NCI-H2227 treated with DMSO at 0.1 percent for 48 hours (cell line): Measurements from ENCODE around the gene GMCL1.
"Not testable (repeated sequence)": the region's sequence is repeated elsewhere in the genome, so short reads cannot be mapped to it uniquely, and the experiment has no call there.

ENCODE experiments used
- DNase-seq: peaks from one replicate; lab custom pipeline; 2025; lab: John Stamatoyannopoulos, UW

Gene GMCL1

DNA sequence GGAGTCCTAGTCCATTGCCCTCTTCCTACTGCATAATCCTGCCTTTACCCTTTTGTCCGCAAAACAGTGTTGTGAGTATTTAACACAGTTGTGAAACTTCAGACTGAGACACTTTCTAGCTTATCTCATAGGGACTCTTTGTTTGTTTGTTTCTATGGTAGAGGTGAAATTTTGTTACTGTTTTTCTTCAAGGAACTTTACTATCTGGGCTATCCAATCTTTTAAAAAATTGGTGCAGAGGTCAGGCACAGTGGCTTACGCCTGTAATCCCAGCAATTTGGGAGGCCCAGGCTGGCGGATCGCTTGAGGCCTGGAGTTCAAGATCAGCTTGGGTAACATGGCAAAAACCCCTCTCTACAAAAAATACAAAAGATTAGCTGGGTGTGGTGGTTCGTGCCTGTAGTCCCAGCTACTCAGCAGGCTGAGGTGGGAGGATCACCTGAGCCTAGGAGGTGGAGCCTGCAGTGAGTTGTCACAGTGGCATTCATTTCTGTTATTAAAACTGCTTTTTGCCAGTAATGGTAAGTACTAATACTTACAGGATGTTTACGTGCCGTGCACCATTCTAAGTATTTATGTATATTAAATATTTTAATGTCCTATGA is 18.8 kb downstream of the GMCL1 start:
- DNase-seq: no peak

DNA sequence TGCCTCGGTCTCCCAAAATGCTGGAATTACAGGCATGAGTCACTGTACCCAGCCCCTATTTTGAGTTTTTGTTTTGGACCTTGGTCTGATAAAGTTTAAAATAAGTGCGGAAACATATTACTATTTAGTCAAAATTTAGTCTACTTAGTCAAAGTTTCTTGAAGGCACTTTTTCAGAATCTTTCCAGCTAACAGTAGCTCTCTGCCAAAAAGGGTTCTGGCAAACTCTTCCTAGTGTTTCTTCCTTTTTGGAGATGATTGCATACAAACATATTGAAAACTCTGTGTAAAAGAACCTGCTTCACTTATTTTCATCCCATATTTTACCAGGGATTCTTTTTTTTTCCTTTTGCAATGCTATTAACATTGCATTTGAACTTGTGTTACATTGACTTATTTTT is 28.8 kb downstream of the GMCL1 start:
- DNase-seq: no peak

DNA sequence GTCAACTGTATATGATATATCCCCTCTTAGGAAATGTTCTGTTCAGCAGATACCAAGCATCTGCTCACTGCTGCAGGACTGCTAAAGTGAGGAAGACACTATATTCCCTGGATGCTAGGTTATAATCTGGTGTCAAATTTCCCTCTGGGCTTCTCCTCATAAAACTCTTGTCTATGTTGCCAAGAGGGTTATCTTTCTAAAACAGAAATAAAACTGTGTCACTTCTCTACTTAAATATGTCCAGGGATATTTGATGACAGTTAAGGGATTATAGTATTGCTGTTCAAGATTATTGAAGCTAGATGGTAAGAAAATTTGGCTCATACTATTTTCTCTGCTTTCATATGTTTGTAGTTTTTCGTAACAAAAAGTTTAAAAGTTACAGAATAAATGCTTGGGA is 33.8 kb downstream of the GMCL1 start:
- DNase-seq: no peak

DNA sequence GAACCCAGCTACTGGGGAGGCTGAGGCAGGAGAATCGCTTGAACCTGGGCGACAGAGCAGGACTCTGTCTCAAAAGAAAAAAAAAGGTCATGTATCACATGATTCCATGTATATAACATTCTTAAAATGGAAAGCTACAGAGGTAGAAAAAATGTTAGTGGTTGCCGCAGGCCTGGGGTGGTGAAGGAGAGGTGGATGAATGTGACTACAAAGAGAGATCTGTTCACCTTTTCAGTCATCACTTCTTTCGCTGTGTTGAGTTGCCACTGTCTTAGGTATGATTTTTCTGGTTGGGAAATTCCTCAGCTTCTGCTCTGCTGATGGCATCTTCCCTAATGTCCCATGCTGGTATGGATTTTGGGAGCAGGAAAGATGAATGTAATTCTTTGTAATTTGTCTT is 59.0 kb downstream of the GMCL1 start:
- DNase-seq: no peak

DNA sequence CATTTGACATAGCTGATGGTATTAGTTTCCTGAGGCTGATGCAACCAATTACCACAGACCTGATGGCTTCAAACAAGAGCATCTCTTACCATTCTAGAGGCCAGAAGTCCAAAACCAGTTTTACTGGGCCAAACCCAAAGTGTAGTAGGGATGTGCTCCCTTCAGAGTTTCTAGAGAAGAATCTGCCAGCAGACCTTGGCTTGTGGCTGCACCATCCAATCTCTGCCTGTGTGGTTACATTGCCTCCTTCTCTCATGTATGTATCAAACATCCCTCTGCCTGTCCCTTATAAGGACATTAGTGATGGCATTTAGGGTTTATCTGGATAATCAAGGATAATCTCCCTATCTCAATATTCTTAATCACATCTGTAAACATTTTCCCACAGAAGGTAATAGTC is 59.8 kb downstream of the GMCL1 start:
- no peak for DNase-seq

DNA sequence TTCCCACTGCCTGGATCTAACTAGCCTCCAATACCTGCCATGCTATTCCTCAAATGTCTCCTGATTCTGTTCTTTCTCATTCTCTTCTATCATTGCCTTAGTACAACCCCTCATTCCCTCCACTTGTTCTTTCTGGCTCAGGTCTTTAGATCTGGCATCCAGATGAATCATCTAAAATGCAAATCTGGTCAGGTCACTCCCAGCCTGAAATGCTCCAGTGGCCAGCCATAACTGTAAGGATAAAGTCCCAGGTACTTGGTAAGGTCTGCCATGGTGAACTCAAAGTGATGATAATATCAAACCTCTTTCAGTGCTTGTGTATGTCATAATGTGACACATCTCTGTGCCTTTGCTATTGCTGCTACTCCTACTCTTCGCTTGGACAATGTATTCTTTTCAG is 61.4 kb downstream of the GMCL1 start:
- no peak for DNase-seq

DNA sequence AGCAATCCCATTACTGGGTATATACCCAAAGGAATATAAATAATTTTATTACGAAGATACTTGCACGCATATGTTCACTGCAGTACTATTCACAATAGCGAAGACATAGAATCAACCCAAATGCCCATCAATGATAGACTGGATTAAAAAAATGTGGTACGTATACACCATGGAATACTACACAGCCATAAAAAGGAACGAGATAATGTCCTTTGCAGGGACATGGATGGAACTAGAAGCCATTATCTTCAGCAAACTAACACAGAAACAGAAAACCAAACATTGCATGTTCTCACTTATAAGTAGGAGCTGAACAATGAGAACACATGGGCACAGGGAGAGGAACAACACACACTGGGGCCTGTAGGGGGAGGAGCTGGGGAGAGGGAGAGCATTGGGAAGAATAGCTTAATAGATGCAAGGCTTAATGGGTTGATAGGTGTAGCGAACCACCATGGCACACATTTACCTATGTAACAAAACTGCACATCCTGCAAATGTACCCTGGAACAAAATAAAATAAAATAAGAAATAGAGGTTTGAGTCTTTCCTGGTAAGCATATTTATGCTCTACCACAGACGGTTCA is 63.5 kb downstream of the GMCL1 start:
- DNase-seq: not testable (repeated sequence)

DNA sequence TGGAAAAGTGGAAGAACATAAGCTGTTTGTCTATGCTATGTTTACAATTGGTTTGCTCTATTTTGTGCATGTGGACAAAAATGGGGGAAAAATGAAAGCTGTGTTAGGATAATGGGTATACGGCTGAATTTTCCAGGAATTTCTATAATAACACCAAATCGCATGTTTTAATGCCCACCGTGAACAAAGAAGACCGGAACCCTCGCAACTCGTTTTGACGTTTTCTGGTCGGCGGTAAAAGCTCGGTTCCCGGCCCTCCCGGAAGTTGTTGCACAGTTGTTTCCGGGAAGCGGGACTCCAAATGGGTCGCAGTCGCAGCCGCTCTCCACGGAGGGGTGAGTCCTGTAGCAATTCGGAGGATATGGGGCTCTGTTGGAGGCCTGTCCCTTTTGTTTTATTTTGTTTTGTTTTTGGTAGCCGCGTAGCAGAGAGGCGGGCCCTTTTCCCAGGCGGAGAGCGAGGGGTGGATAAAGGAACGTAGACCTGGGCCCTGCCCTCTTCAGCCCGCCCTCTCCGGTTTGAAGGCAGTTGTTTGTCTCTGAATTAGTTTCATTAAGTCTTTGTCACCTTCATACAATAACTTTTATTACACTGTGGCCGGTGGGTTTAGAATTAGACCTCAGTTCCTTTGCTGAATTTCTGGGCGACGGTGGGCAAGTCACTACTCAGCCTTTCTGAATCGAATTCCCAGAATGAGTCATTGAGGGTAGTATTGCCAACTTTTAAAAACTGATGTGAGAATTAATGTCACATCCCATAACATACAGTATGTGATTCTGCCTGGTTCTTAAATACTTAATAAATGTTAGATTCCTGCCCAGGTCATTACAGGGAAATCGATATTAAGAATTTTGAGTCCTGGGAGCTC is 64.5 kb downstream of the GMCL1 start, which contains the start of gene SNRNP27:
SNRNP27 (plus strand) TSS at position 273 of the 868 bp plus-strand sequence; CDS start at position 302, 29 bp downstream.
- peak; percentile 90 for DNase-seq

DNA sequence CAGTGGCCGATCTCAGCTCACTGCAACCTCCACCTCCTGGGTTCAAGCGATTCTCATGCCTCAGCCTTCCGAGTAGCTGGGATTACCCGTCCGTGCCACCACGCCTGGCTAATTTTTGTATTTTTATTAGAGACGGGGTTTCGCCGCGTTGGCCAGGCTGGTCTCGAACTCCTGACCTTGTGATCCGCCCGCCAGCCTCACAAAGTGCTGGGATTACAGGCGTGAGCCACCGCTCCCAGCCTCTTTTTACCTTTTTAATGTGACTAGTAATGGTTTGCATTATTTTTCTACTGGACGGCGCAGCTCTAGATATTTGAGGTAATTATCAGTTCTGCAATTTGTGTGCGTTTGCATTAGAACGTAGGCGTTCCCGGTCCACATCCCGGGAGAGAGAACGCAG is 65.3 kb downstream of the GMCL1 start:
- DNase-seq: not testable (repeated sequence)

DNA sequence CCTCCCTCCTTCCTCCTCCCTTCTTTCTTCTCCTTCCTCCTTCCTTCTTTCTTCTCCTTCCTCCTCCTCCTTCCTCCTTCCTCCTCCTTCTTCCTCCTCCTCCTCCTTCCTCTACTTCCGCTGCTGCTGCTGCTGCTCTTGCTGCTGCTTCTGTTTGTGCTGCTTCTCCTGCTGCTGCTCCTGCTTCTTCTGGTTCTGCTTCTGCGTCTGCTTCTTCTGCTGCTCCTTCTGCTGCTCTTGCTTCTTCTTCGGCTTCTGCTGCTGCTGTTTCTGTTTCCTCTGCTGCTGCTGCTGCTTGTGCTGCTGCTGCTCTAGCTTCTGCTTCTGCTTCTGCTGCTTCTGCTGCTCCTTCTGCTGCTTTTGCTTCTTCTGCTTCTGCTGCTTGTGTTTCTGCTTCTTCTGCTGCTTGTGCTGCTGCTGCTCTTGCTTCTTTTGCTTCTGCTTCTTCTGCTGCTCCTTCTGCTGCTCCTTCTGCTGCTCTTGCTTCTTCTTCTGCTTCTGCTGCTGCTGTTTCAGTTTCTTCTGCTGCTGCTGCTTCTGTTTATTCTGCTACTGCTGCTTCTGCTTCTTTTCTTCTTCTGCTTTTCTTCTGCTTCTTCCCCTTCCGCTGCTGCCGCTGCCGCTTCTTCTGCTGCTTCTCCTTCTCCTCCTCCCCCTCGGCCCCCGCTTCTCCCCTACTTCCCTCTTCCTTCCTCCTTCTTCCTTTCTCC is 72.9 kb downstream of the GMCL1 start:
- DNase-seq: no peak

DNA sequence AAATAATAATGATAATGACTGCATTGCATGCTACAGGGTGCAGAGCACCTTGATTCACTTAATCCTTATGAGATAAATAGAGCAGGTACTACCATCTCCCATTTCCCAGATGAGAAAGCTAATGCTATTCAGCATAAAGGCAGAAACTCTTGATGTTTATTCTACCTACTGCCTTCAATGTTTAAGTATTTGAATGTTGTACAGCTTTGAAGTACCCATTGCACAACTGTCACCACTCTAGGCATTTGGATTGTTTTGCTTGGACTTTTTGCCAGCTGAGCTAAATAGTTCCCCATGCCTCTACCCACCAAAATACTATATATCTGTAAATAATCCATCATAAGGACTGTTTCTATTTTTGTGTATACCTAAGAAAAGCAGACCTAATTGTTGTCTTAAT is 77.8 kb downstream of the GMCL1 start:
- DNase-seq: no peak

DNA sequence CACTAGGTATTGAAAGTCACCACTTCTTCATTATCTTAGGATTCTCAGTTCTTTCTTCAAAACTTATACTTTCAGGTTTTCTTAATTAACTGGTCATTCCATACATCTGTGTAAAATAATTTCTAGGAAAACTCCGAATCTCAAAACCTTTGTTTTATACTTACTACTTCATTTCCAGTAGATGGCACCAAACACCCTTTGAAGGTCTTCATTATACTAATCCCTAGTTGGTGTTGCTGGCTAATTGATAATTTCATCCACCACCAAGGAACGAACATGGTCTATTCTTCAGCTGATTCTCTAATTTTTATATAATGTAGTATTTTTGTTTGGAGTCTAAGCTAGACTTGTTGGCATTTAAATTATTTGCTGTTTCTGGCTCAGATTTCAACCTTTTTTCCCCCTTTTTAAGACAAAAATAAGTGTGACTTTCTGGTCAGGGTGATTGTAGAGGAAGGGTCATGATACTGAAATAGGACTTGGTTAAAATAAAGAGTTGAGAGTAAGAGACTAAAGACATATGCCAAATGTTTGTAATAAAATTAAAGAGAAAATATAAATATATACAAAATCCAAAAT is 82.6 kb downstream of the GMCL1 start:
- peak; percentile 41 for DNase-seq

DNA sequence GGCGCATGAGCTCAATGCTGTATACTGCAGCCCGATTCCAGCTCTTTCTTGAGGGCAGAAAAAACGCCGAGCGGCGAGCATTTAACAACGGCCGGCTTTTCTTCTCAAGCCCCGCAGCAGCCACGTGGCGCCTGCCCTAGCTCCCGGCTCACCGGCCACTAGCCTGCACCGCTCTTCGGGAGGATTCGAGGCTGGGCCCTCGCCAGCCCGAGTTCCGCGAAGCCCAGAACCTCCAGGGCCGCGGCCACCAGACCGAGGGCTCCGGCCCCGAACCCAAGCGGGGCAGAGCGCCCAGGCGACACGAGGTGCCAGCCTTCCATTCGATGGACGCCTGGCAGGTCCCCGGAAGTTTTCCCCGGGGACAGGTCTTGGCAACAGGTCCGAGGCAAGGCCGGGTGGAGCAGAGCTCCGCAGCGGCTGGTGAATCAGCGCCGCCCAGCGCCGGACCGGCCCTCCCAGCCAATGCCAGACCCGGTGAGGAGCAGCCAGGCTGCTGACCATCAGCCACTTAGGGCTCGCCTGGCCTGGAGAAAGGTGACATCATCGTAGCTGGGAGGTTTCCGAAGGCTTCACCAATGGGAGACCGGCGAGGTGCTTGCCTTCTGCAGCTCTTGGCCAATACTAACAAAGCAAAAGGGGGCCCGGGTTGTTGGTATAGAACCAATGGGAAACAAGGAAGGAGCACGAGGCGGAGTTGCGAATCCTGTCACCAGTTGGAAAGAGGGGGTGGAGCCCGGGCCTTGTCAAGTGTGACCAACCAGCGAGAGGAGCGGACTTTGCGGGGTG is 84.9 kb downstream of the GMCL1 start:
- peak; percentile 100 for DNase-seq

DNA sequence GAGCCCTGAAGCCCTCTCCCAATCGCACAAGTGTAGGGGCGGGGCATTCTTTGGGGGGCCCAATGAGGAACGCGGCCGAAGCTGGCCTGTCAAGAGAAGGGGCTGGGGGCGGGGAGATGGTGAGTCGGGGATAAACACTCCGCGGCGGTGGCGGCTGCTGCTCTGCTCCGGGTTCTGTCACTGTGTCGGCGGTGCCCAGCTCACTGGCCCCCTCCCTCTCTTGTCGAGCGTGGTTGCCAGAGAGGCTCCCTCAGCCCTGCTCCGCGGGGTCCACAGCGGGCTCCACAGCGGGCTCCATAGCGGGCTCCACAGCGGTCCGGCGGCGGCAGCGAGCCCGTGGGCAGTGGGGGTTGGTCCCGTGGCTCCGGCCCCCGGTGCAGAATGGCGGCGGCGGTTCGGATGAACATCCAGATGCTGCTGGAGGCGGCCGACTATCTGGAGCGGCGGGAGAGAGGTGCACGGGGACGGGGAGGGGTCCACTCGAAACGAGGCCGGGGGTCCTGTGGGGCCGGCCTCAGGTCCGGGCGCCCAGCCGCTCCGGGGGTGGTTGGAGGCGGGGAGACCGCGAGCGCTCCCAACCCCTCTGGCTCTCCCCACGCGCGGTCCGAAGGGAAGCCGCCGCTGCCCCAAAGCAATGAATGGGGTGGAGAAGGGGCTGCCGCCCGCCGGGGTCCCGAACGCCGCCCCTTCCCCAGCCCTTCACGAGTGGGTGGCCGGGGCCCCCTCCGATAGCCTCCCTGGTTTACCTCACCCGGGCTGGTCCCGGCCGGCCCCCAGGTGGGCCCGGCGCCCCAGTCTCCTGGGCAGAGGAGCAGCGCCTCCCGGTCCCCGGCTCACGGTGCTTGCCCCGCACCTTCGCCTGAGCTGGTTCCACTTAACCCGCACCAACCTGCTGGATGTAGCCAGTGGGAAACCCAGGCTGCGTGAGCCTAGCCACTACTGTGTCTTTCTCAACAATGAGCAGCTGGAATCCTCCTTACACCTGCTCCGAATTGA is 85.8 kb downstream of the GMCL1 start, which contains the start of gene MXD1:
MXD1 (plus strand) TSS at position 160 of the 996 bp plus-strand sequence; CDS start at position 382, 222 bp downstream.
- DNase-seq: no peak

DNA sequence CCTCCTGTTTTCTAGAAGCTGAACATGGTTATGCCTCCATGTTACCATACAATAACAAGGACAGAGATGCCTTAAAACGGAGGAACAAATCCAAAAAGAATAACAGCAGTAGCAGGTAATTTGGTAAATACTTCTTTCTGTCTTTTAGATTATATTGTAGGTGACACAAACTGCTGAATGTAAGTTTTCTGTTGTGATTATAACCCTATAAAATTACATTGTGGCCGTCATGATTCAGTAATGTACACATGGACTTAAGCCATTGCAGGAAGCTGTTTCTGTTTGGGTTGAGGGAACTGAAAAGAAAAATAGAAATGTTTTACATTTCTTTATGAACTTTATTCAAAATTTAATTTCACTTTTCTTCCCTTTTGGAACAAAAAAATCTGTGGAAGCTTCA is 86.6 kb downstream of the GMCL1 start:
- DNase-seq: no peak

DNA sequence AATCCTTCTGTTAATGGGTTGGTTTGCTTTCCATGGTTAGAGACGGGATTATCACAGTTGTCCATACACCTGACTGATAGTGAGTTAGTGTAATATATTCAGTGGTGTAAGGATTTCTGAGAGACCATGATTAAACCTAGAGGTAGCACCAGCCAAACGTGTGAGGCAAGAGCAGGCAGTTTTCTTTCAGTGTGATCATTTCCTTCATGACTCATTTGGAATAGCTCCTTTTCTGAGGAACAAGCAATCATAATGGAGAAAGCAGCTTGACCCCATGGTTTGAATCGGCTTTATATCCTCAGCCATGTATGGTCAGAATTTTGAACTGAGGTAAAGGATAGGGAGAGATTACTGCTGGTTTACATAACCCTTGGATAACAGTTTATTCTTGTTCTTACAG is 88.4 kb downstream of the GMCL1 start:
- no peak for DNase-seq

DNA sequence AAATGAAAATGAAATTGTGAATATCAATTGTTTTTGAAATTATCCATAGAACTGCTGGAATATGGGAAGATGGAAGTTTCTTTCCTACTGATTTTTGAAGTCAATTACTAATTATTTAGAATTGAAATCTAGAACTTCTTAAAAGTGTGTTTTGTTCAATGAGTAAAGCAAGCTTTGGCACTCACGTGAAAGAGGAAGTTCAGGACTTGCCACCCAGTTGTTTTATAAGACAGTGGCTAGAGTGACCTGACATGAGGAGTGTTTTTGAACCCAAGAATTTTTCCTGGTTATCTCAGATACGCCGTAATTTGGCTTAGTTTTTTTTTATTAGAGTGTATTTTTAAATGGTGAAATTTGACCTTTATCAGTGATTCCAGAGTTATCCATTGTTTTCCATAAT is 88.9 kb downstream of the GMCL1 start:
- no peak for DNase-seq

DNA sequence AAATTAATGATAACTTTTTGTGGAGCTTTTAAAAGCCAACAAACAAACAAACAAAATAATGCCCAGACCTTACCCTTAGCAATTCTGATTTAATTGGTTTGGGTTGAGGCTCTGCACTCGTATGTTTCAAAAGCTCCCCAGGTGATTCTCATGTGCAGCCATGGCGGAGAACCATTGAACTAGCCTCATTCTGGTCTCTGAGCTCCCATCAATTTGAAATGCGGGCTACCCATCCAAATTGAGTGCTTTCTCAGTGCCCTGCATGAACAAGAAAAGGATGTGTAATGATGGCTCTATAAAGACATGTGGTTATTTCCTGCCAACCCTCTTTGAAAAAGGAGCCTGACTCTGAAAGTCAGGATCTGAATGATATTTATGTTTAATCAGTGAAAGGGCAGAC is 93.7 kb downstream of the GMCL1 start:
- no peak for DNase-seq

DNA sequence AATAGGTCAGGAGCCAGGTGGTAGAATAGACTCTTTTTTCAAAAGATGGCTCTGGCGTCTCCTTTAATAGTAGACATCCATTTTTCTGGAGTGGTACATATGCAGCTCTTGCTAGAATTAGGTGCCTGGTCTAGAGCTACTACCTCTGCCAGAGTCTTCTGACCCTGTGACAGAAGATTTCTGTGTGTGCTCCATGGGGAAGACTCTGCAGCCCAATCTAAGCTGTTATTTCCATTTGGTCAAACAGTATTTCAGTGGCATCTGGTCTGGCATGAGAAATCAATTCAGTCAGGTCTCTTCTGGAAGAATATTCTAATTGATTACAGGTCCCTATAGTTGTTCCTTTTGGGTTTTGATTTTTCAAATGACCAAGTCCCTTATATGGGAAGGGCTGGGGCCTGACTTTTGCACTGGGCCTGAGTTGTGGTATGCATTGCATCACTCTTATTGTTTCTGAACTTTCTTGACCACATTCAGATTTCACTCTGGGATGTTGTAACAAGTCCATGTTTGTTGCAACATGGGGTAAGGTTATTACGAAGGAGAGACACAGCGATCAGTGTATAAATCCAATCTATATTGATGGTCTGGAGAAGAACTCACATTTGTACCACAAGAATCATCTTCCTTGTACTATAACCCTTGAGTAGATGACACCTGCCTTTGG is 97.5 kb downstream of the GMCL1 start:
- DNase-seq: no peak
